Stimulated activated CD8-positive, alpha-beta memory T cell treated with anti-CD3 and anti-CD28 coated beads, Interleukin-7, amount 100 ng/mL, for 4 hours (primary cell): ENCODE measurements around the gene AHR.

Source experiments
- DNase-seq, 2 donors: peaks; one replicate each; pipeline ENCODE4 v3.0.0-alpha.2; 2020; ENCODE audit warnings: low read depth in 2 of 2

The AHR gene

DNA sequence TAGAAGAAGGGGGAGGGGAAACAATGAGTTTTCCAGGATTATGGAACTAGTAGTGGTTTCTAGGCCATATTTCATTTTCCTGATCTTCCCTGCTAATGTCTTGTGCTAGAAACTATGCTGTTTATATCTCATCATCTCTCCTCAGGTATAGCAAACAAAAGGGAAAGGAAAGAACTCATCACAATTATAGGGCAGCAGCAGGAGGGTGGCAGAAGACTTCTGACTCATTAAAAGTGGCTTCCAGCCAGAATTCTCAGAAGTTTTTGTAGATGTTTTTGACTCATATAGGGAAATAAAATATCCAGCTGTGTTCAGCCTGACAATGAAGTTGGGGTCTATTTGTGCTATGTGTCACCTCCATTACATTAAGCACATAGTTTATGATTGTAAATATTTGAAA is 6.5 kb downstream of the AHR start:
- no peak for DNase-seq

DNA sequence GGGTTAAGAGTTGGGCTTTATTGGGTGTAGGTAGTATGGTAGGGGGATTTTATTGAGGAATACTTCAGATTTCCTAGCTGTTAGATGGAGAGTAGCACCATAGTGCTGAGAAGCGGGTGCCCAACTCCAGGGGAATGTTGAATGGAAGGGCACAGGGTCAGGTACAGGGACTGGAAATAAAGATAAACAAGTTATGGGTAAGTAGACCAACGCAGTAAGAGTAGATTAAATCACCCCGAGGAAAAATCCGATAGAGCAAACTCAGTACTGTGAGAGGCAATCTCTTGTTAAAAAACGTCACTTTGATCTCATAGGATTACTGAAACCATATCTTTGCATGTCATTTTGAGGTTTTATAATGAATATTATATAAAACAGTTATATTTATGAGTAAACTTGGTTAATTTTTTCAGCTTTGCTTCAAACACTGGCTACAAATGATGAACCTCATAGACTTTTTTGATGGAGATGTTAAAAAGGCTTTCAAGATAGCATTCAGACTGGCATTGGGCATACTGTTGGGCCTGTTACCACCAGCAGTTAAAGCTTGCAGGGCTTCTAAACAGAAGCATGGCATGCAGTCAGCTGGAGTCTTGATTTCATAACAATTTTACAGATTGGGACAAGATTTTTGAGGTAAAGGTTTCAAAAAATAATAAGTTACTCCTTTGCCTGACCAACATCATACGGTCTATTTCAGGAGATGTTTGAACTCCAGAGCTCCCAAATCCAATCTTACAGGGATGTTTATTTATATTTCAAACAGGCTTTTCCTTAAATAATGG is 7.1 kb downstream of the AHR start:
- DNase-seq: no peak

DNA sequence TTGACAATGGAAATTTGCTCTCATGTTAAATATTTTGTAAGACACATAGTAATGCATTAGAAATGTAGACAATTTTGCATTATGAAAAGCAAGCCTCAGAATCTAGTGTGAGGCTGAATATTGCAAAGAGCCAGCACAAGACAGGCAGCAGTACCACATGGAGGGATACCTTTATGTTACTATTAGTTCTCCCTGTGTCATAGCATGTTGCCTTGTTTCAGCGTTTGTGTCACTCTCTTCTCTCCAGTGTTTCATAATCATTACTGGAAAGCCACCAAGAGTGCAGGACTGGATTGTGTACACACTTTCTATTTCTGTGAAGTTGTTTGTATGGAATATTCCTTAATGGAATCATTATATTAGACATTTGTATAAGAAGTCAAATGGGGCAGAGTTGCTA is 8.5 kb downstream of the AHR start:
- DNase-seq: no peak

DNA sequence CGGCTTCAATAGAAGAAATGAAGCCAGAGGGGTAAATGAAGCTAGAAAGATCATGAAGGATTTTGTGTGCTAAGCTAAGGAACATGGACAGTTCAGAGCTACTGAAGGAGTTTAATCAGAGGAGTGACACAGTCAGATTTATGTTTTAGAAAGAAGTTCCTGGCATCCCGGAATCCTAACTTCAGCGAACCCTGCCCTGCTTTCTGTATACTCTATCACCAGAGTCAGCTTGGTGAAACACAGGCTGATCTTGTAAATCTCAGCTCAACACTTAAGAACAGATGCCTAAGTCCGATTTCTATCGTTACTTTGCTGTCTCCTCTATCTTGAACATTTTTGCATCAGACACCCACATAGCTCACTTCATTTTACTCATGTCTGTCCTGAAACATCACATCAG is 9.1 kb downstream of the AHR start:
- DNase-seq: no peak

DNA sequence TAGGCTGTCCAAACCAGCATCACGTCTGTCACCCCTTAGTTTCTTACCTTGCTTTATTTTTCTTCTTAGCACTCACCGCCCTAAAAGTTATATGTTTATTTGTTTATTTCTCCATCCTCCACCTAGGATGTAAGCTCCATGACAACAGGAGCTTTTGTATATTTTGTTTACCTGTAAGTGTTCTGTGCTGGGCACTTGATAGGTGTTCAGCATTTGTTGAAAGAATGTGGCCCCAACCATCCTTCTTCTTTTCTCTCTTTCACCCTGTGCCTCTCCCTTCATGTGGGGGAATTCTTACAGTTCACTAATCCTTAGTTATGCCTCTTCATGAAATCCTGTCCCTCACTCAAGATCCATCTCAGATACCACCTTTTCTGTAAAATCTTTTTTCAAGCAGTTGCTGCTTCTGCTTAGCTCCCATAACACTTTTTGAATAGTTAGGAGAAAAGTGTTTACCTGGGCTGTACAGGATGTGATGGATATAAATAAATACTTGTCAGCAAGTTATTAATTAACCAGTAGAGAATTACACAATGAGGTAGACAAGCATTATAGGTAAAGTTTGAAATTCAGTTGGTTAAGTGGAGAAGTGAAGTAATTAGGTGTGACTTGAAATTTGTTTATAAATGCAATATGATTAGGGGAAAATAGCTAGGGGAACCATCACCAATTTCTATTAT is 9.7 kb downstream of the AHR start:
- no peak for DNase-seq

DNA sequence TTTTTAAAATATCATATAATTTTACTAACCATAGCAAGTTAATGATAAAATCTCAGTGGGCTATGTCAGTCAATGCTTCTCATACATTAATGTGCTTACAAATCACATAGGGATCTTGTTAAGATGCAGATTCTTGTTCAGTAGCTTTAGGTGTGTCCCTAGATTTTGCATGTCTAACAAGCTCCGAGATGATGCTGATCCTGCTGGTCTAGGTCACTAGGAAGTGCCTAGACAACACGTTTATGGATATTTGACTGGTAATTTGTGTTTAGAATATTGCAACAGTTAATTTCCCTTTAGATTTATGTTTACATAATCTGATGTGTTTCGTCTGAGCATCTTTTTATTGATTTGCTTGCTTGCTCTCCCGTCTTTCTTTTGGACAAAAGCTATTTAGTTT is 12.7 kb downstream of the AHR start:
- DNase-seq: no peak

DNA sequence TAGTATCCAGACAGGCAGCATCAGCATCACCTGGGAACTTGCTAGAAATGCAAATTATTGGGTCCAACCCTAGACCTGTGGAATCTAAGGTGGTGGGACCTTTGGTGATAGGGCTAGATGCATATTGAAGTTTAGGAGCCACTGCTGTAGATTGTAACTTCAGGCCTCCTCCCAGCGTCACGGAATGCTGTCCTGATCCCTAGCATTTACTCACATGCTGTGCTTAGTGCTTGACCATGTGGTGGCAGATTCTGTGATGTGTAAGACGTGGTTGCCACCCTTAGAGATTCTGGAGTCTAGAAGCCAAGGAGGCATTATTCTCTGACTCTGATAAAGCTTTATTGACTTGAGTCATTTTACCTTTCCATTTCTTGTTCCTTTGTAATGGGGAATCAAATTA is 13.5 kb downstream of the AHR start:
- DNase-seq: no peak

DNA sequence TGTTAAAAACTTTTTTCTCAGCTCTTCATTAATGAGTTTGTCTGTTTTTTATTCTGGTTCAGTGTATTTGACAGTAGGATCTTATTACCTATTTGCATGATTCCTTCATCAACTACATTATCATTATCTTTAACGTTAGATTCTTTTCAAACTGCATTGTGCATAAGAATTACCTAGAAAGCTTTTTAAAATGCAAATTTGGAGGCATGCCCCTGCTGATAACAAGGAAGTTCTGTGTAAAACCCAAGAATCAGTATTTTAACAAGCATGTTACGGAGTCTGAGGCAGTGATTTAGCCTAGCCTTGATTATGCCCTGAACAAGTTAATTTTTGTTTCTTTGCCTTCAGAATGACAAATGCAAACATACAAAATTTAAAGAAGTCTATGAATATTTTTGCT is 14.2 kb downstream of the AHR start:
- DNase-seq: no peak

DNA sequence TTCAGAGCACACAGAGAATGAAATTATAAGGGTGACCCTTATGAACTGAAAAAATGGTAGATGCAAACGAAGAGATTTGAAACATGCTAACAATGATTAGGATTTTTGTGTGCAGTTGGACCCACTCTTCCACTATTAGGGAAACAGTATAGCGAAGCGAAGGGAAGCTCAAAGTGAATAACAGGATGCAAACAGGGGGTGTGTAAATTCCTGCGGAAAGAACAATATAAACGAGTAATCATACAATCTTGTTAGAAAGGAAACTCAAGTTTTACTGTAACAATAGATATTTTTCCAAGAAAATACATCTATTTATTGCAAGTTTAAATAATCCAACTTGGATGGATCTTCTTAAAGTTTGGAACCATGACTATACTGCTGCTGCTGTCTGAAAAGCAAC is 14.7 kb downstream of the AHR start:
- DNase-seq: no peak

DNA sequence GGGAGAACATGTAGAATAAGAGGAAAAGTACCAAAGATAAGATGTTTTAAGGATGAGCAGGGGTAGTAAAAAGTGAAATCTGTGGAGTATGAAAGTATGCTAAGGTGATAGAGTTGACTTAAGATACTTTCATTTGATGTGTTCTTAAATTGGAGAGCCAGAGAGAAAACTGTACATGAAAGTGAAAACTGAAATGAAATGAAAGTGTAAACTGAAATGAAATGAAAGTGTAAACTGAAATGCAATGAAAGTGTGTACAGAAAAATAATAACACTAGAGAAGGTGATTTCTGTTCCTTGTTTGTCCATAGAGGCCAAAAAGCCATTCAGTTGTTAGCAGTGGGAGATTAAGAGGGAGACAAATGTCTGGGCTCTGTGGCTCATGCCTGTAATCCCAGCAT is 17.5 kb downstream of the AHR start:
- DNase-seq: no peak

DNA sequence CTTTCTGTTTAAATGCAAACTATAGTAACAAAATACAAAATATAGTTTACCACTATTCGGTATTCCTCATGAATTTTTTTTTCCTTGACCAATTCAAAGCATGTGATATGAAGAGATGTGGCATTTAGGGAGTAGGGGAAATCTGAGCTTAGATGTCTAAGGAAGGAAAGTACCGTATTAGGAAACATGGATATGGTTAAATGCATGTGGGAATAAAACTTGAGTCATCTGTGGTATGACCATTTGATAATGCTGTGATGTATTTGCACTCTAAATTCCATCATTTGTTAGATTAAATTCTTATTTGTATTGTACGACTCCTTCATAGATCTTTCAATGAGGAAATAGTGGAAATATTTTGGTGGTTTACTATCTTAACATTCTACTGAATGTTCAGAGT is 19.7 kb downstream of the AHR start:
- no peak for DNase-seq

DNA sequence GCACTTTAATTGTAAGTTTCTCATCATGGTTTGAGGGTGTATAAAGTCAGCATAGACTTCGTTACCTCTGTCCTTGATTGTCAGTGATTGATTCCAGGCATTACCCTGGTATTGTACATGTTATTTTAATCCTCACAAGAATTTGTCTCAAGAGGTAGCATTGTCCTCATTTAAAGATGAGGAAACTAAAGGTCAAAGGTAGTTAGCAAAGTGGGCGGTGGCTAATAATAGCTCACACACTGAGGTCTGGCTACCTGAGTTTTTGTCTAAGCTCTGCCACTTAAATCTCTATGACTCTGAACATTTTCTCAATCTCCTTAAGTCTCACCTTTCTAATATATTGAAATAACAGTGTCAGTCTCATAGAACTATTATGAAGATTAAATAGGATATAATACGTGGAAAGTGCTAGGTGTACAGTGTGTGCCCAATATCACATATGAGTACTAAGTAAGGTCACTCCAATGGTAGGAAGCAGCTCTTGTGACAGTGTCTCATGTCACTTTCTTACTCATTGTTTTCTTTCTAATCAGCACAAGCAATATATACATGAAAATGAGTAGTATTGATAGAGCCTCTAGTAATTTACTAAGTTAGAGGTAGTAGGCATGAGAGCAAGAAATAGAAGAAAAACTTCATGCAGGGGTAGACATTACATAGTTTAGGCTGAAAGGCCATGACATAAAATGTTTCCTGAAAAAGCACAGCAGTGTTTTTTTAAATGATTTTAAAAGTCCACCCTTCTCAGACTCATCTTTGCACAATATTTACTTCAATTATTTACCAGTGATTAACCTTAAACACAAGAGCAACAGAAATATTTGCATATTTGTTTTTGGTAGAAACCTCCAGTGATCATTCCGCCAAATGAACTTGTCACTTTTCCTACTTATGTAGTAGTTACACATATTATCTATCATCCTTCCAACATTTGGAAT is 21.0 kb downstream of the AHR start:
- DNase-seq: no peak

DNA sequence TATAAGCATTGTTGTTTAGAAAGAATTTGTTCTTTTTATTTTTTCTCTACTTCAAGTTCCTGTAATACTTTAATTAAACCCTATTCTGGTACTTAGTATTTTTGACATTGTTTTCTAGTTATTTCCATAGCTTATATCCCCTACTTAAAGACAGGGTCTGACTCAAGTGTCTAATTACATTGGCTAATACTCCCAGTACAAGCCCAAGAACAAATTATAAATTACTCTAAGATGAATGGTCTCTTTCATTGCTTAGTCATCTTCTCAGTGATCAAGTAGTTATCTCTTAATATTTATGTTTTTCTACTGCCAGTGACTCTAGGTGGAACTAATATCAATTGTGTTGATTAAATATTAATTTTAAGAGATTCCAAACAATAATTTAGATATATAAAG is 21.6 kb downstream of the AHR start:
- DNase-seq: no peak

DNA sequence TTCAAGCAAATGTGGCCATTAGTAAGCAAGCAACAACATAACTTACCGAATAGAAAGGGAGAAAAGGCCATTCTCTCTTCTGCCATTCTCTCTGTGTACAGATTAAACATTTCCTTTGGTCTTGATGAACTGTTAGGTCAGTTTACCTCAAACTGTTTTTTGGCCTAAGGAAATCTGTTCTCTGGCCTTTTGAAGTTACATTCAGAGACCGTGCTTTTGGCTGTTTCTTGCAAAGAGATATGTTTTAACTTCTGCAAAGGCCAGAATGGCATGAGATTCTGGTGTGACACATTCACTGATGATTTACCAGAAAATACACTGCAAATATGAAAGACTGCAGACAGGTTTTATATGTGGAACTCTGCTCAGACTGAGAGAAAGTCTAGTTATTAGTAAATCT is 22.2 kb downstream of the AHR start:
- DNase-seq: no peak

DNA sequence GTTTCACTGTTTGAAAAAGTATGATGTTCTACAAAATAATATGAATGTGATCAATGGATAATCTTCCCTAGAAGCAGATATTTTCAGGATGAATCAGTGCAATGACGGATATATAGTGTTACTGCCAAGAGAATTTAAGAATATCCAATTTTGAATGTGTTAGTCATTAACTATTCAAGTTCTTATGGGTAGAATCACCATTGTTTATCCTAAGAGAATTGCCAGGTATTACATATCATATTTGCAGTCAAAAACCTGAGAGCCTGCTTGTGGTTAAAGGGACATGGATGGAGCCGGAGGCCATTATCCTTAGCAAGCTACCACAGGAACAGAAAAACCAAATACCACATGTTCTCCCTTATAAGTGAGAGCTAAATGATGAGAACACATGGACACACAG is 26.9 kb downstream of the AHR start:
- no peak for DNase-seq

DNA sequence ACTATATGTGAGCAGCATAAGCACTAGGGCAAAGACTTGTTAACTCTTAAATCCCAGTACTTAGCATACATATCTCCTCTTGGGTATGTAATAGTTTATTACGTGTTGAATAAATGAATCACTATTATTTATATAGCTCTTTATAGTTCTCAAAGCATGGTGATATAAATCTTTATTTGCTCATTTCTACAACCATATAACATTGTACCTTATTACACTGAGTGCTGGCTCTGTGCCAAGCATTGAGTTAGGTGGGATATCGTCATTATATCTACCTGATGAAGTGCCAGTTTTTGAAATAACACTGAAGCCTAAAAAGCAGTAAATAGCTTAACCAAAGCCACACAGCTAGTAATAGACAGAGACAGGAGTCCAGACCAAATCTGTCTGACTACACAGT is 27.9 kb downstream of the AHR start:
- DNase-seq: no peak

DNA sequence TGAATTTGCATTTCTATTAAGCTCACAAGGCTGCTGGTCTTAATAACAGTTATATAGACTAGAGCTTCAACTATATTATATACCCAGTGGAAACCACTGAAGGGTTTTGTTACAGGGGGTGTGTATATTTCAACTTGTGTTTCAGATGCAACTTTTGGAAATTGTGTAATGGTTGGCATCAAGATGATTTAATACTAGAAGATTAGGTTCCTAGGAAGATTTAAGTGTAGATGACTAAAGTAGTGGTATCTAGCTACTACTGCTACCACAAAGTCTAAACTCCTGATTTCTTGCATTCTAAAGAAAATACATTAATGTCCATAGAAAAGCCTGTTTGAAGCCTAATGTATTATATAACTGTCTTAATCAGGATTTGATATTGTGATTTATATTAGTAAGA is 30.2 kb downstream of the AHR start:
- no peak for DNase-seq

DNA sequence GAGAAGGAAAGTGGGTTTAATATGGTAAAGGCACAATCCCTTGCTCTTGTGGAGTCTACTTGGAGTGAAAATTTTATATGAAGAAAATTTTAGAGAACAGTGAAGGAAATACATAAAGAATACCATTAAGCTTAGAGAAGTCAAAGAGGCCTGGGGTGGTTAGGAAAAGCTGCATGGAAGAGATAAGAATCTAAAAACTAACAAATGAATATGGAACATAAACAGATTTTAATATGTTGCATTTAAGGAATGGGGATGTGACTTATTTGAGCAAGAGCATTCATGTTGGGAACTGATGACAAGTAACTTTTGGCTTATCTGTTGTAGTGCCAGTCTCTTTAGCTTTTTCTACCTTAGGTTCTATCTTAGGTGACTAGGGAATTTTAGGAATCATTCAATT is 31.0 kb downstream of the AHR start:
- no peak for DNase-seq

DNA sequence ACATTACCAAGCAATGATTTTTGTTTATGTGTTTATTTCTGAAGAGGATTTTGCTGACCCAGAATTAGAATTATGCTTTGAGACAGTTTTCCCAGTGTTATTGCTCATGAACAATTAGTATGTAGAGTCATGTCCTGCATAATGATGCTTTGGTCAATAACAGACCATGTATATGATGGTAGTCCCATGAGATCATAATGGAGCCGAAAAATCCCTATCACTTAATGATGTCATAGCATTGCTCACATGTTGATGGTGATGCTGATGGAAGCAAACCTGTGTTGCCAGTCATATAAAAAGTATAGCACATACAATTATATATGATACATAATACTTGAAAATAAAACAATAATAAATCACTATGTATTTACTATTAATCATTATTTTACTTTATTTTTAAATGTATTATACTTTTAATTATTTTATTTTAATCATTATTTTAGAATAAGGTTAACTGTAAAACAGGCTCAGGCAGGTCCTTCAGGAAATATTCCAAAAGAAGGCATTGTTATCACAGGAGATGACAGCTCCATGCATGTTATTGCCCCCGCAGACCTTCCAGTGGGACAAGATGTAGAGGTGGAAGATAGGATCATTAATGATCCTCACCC is 33.5 kb downstream of the AHR start:
- DNase-seq: no peak

DNA sequence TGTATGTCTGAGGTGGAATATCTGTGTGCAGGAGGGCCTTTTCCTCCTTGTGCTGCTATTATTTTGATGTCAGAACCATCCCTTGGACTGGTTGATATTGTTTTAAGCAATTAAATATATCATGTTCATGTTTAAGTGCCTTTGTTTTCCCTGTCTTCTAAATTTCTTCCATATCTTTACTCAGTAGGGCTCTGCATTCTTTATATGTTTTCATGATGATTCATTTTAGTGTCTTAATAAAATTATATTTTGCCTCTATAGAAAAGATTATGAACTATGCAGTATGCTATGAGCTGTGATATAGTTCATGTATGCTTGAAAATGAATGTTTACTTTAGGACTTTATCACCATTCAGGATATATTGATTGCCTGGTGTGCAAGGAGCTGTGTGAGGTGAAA is 34.8 kb downstream of the AHR start:
- no peak for DNase-seq

DNA sequence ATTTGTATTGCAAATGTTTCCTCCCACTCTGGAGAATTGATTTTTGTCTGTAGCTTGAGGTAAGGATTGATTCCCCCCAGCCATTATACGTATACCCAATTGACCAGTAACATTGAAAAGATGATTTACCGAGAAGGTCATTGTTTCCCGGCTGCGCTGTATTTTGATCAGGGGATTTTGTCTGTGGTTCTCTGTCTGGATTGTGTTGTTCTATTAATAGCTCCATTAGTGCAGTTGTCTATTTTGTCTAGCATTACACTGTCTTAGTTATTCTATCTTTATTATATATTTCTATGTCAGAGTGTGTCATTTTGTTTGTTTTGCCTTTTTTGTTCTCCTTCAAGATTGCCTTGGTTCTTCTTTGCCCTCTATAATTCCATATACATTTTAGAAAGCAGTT is 37.7 kb downstream of the AHR start:
- DNase-seq: no peak

DNA sequence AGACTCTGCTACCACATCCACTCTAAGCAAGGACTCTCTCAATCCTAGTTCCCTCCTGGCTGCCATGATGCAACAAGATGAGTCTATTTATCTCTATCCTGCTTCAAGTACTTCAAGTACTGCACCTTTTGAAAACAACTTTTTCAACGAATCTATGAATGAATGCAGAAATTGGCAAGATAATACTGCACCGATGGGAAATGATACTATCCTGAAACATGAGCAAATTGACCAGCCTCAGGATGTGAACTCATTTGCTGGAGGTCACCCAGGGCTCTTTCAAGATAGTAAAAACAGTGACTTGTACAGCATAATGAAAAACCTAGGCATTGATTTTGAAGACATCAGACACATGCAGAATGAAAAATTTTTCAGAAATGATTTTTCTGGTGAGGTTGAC is 40.7 kb downstream of the AHR start:
- no peak for DNase-seq
